Measurements from ENCODE around the gene TJP1. TPM values are rescaled to one million over a fixed set of nuclear protein-coding genes. Genes with fewer than 3 reads are reported as not detected.

The TJP1 gene
- total RNA-seq, 1 experiment from 2014 or later = 137 TPM

DNA sequence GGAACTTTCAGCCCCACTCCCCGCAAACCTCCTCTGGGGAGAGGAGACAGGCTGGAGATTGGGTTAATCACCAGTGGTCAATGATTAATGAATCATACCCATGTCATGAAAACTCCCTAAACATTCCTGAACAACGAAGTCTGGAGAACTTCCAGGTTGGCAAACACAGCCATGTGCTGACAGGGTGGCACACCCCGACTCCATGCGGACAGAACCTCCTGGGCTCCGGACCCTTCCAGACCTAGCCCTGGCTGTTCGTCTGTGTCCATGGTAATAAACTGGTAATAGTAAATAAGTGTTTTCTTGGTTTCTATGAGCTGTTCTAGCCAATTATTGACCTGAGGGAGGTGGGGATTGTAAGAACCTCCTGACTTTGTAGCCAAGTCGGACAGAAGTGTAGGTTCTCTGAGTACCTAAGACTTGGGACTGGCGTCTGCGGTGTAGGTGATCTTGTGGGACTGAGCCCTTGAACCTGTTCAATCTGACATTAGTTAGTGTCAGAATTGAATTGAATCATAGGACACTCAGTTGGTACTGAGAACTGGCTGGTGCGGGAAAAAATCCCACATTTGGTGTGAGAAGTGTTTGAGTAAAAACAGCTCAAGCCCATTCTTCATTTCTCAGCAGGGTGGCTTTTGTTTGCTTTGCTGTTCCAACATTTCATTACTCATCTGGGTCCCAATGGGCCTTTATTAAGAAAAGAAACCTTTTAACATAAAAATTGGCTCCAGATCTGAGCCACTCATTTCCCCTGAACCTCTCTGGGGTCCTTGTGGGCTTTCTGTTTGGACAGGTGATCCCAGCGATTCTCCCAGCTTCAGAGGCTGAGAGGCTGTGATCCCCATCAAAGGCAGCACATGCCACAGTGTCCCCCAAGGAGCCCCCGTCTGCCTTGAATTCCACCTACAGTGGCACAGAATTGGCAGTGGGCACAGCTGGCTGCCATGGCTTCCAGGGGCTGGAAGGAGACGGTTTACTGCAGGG is 151.0 kb downstream of the TJP1 start:
- Mint-ChIP-seq H3K27me3 (ENCODE audit: insufficient read depth, unreplicated experiment) (no peaks in the 10 kb centered on the region), H3K36me3 (ENCODE audit: insufficient read depth, unreplicated experiment) (no peaks in the 10 kb centered on the region), H3K27ac (ENCODE audit: low read depth, unreplicated experiment) (peak overlapping the region; percentile 80), H3K4me1 (ENCODE audit: insufficient read depth, unreplicated experiment) (peaks cover 17% of the 10 kb centered on the region), H3K9me3 (ENCODE audit: unreplicated experiment) (no peaks in the 10 kb centered on the region), H3K4me3 (ENCODE audit: unreplicated experiment) (peak overlapping the region; percentile 56)
- TSS peak; percentile 88 for BruUV-seq (replicated peaks)
- intact Hi-C loops (cut with micrococcal nuclease) = loop anchor here (1.0 to 5.0 kb wide), 3 partner anchors 66 to 394 kb away; partner anchors contain the start of gene TJP1
- DNase-seq (ENCODE audit: unreplicated experiment) = peak; percentile 94
- no peak for TF ChIP-seq CTCF (IDR thresholded peaks at IDR 0.05; ENCODE audit: unreplicated experiment)
- POLR2A ChIA-PET = interaction anchor here (0.7 to 1.2 kb wide), 4 partner anchors 57 to 1494 kb away, joined by 3 read pairs; no protein-coding TSS in a partner anchor
- CTCF ChIA-PET = interaction anchor here (0.6 to 1.0 kb wide), 2 partner anchors 11 kb away, joined by 3 to 4 read pairs; no protein-coding TSS in a partner anchor

DNA sequence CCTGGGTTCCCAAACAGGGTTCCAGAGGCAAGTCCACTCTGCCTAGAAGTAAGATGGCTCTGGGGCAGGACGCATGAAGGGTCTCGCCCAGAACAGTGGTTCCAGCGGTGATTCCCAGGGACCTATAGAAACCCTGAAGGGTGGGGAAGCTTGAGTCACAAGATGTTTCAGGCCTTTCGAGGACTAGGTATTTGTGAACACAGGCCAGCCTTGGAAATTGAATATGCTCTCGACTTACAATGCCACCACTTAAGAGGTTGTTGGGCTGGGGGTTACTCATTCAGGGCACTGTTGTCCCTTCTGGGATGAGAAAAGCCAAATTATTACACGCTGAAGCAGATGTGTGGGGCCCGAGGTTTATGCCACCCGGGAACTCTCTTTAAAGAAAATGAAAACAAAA is 152.0 kb downstream of the TJP1 start:
- H3K27ac Mint-ChIP-seq (ENCODE audit: low read depth, unreplicated experiment) = peak overlapping the region; percentile 80
- DNase-seq (ENCODE audit: unreplicated experiment) = no peak
- POLR2A ChIA-PET = interaction anchor here (1.0 to 1.2 kb wide), 3 partner anchors 112 to 184 kb away, joined by 3 to 4 read pairs (median 3); no protein-coding TSS in a partner anchor

DNA sequence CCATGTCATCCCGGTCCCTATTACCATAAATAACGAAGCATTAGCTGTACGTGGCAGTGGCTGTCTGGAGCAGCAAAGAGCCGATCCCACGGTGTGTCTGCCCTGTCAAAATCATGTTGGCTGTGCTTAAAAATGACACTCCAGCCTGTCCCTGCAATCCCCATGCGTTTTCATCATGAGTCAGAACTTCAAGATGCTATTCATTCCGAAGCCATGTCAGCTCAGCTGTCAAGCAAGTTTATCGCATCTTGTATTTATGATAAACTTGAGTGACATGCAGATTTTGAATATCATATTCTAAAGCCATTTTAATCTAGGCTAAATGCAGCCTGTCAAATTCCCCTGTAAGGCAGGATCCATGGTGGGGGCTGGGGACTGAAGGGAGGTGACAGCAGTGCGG is 152.4 kb downstream of the TJP1 start:
- H3K9me3 Mint-ChIP-seq (ENCODE audit: unreplicated experiment) = no peaks in the 10 kb centered on the region
- BruUV-seq (replicated peaks) = no TSS peak
- no peaks in the 10 kb centered on the region for H3K27me3 Mint-ChIP-seq (ENCODE audit: insufficient read depth, unreplicated experiment)
- no peaks in the 10 kb centered on the region for H3K36me3 Mint-ChIP-seq (ENCODE audit: insufficient read depth, unreplicated experiment)
- H3K27ac Mint-ChIP-seq (ENCODE audit: low read depth, unreplicated experiment) = peak overlapping the region; percentile 80
- ChIA-PET CTCF (interaction anchor here (0.7 to 0.9 kb wide), 3 partner anchors 16 to 371 kb away, joined by 3 to 5 read pairs (median 3); no protein-coding TSS in a partner anchor), POLR2A (interaction anchor here (1.0 kb wide), 1 partner anchor 151 kb away, joined by 4 read pairs; no protein-coding TSS in a partner anchor)
- H3K4me1 Mint-ChIP-seq (ENCODE audit: insufficient read depth, unreplicated experiment) = peaks cover 17% of the 10 kb centered on the region
- peak; percentile 45 for DNase-seq (ENCODE audit: unreplicated experiment)
- intact Hi-C loops (cut with micrococcal nuclease) = loop anchor here (5.0 kb wide), 2 partner anchors 67 to 152 kb away; partner anchors contain the start of gene TJP1
- H3K4me3 Mint-ChIP-seq (ENCODE audit: unreplicated experiment) = no peak overlapping the region
- TF ChIP-seq CTCF (IDR thresholded peaks at IDR 0.05; ENCODE audit: unreplicated experiment) = no peak

More for the DNA sequence above, 152.0 kb downstream of the TJP1 start:
- Mint-ChIP-seq H3K4me3 (ENCODE audit: unreplicated experiment) (no peak overlapping the region), H3K4me1 (ENCODE audit: insufficient read depth, unreplicated experiment) (peaks cover 17% of the 10 kb centered on the region), H3K36me3 (ENCODE audit: insufficient read depth, unreplicated experiment) (no peaks in the 10 kb centered on the region), H3K27me3 (ENCODE audit: insufficient read depth, unreplicated experiment) (no peaks in the 10 kb centered on the region), H3K9me3 (ENCODE audit: unreplicated experiment) (no peaks in the 10 kb centered on the region)
- no TSS peak for BruUV-seq (replicated peaks)
- CTCF ChIA-PET = interaction anchor here (0.5 to 1.0 kb wide), 4 partner anchors 10 to 370 kb away, joined by 3 read pairs; no protein-coding TSS in a partner anchor
- TF ChIP-seq CTCF (IDR thresholded peaks at IDR 0.05; ENCODE audit: unreplicated experiment) = no peak
- intact Hi-C loops (cut with micrococcal nuclease) = loop anchor here (5.0 kb wide), 2 partner anchors 67 to 152 kb away; partner anchors contain the start of gene TJP1

- Mint-ChIP-seq H3K9me3 (ENCODE audit: unreplicated experiment) (no peaks in the 10 kb centered on the region), H3K36me3 (ENCODE audit: insufficient read depth, unreplicated experiment) (no peaks in the 10 kb centered on the region), H3K4me3 (ENCODE audit: unreplicated experiment) (no peak overlapping the region), H3K27me3 (ENCODE audit: insufficient read depth, unreplicated experiment) (no peaks in the 10 kb centered on the region), H3K4me1 (ENCODE audit: insufficient read depth, unreplicated experiment) (peaks cover 17% of the 10 kb centered on the region), H3K27ac (ENCODE audit: low read depth, unreplicated experiment) (no peak overlapping the region)
- POLR2A ChIA-PET = interaction anchor here (0.7 kb wide), 1 partner anchor 49 kb away, joined by 3 read pairs; no protein-coding TSS in a partner anchor
- no TSS peak for BruUV-seq (replicated peaks)
- intact Hi-C loops (cut with micrococcal nuclease) = no loop called here
- CTCF ChIA-PET = interaction anchor here (0.7 to 1.2 kb wide), 6 partner anchors 9 to 382 kb away, joined by 3 to 7 read pairs (median 3); no protein-coding TSS in a partner anchor
- DNase-seq (ENCODE audit: unreplicated experiment) = peak; percentile 94
- peak; percentile 75 for TF ChIP-seq CTCF (IDR thresholded peaks at IDR 0.05; ENCODE audit: unreplicated experiment)
Measured at GRCh38 chr15:29668120-29668602, 154.1 kb downstream of the TJP1 start.
